AG08395 (cell line): ENCODE data around the gene TSPAN14.
"Not testable (repeated sequence)": the region's sequence is repeated elsewhere in the genome, so short reads cannot be mapped to it uniquely, and the experiment has no call there.

Source experiments
- DNase-seq: peaks from one replicate; pipeline ENCODE4 v3.0.0; 2012; ENCODE audit warnings: mixed read lengths, low spot score

The TSPAN14 gene

DNA sequence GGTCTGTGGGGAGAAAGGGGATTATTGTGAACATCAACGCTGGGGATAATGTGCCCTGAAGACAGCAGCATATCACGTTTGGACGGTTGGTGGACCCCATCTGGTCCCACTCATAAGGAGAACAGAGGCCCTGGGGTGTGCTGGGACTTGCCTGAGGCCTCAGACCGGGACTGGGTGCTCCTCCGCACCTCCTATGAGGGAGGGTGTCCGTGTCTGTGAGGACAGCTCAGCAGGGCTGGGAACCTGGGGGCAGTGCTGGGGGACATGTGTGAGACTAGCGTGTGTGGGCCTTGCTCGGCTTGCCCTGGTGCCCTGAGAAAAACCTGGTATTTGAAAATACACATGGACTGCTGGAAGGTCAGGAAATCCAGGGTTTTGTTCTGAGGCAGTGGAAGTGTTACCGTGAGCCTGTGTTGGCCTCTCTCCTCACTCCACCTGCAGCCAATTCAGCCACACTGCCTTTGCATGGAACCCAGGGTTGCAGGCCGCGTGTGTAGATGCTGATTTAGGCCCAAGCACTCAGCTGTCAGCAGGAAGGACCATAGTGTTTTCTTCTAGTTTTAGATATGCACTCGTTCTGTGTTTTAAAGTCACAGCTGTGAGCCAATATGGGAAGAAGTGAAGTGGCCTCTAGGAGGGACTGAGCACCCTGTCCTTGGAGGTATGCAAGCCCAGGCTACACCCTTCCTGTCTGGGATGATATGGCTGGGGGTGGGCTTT lies 70.2 kb downstream of the TSPAN14 start:
- DNase-seq, result no peak

DNA sequence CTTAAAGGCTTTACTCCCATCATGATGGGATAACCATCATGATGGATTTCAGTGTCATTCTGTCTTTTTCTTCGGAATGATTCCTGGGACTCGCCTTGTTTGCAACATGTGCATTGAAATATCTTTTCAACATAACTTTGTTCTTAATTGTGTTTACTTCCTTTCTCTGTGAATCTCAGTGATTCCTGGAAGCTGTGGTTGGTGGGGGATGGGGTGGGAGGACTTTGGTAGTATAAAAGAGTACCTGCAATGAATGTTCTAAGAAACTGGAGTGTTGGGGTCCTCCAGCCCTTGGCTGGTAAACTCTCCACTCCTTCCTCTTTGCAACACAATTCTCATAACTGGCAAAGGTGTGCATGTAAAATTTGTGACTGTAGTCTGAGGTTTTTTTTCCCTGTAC lies 72.1 kb downstream of the TSPAN14 start:
- DNase-seq, result no peak

DNA sequence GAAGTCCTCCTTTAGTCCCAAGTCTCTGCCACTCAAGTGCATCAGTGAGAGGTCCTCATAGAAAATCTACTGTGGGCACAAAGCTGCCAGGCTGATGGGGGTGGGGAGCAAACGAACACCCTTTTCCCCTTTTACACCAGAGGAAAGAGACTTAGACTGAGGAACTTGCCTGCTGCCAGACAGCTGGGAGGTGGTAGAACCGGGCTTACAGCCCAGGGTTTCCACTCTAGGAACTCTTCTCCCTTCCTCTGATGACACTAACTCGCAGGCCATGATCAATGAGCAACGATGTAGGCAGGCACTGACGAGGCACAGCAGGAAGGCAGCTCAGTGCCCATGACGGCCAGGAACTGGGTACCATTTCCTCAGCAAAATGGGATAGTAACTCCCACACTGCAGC lies 72.6 kb downstream of the TSPAN14 start:
- no peak for DNase-seq

DNA sequence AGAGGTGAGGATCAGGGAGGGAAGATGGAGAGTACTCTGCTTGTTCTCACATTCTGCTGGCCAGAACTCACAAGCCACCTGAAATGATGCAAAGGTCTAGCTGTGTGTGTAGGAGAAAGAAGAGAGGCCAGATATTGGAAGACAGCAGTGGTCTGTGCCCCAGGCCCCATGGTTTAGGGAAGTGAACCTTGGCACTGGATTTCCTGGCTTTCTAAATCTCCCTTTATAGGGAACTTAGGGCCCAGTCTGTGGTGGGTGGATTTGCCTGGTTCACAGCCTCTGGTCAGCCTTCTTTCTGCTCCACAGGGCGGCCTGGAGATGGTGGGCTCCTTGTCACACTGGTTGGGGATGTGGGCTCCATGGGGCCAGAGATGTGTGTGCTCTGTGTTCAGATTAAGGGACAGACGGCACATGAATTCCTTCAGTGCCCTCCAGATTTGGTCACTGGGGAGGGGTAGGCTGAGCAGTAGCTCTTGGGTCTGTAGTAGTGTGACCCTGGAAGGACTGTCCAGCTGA lies 74.1 kb downstream of the TSPAN14 start:
- no peak for DNase-seq

DNA sequence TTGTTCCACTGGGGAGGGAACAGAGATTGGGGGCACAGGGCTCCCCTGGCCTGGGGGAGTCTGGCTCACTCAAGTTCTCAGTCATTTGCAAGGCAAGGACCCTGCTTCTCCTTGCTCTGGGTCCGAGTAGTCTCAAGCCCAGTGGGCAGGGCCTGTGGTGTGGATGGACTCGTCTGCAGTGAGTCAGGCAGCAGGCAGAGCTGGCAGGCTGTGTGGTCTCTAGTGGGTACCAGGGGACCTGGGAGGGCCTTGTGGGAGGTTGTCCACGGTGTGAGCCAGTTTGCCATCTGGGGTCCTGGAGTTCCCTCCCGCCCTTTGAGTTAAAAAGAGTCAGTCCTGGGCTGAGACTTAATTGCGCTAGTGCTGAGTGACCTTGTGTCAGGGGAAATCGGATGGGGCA lies 74.8 kb downstream of the TSPAN14 start:
- no peak for DNase-seq

DNA sequence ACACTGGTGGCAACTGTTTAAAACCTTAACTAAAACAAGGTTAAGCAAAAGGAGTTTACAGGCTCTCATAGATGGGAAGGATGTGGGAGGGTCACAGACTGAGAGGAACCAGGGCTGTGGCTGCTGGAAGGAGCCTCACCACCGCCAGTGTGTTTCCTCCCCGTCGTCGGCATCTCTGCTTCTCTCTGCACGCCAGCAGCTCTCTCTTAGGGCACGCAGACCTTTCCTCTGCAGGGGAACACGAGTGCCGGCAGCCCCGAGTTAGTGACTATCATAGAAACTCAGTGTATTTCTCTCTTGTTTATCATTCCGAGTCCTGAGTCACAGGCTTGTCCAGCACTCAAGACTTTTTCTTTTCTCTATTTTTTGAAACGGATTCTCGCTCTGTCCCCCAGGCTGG lies 75.5 kb downstream of the TSPAN14 start:
- DNase-seq, result no peak

DNA sequence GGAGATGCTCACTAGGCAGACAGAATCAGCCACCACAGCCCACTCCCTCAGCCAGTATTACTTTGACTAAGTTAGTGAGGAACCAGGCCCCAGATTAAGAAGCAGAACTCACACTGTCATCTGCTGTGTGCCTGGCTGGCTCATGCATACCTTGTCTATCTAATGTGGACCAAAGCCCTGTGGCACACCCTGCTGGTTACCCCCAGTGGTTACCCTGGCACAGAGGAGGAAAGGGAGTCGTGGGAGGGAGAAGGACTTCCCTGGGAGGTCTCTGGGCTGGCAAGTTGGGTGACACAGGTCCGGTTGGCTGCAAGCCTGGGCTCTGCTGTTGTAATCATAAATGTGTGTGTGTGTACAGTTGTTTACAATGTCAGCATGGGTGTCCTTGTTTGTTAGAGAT lies 76.1 kb downstream of the TSPAN14 start:
- DNase-seq, result peak; percentile 28

DNA sequence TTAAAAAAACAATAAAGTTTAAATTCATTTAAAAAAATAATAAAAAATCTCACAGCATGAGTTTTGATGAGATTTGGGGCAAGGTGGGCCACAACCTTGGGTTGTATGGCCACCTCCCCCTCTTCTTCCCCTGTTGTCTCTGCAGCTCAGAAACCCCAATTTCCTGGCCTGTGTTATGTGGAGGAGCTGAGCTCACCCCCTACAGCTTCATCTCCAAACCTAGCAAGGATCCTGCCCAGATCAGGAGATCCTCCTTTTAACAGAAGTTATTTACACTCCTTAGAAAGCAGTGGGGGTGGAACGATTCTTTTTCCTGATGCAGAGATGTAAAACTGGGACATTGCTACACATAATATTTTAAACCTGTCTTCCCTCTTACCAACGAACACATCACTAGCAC lies 76.7 kb downstream of the TSPAN14 start:
- DNase-seq, result no peak

DNA sequence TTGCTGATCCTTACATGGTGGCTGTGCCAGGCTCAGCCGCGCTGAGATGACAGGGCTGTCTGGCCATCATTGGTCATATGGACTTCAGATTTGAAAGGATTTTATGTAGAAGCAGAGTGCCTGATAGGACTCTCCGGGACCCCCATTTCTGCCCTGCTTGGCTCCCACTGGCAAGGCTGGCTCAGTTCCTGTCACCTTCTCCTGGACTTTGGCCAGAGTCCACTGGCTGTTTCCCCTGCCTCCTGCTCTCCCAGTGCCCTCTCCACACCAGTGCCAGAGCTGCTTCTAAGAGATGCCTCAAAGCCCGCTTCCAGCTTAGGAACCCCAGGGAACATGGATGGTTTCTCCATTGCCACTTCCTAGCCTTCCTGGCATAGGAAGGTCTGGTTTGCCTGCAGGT lies 78.5 kb downstream of the TSPAN14 start:
- DNase-seq, result no peak

DNA sequence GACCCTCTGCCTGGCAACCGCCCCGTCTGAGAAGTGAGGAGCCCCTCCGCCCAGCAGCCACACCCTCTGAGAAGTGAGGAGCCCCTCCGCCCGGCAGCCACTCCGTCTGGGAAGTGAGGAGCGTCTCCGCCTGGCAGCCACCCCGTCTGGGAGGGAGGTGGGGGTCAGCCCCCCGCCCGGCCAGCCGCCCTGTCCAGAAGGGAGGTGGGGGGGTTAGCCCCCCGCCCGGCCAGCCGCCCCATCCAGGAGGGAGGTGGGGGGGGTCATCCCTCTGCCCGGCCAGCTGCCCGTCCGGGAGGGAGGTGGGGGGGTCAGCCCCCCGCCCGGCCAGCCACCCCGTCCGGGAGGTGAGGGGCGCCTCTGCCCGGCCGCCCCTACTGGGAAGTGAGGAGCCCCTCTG lies 79.9 kb downstream of the TSPAN14 start:
- not testable (repeated sequence) for DNase-seq

DNA sequence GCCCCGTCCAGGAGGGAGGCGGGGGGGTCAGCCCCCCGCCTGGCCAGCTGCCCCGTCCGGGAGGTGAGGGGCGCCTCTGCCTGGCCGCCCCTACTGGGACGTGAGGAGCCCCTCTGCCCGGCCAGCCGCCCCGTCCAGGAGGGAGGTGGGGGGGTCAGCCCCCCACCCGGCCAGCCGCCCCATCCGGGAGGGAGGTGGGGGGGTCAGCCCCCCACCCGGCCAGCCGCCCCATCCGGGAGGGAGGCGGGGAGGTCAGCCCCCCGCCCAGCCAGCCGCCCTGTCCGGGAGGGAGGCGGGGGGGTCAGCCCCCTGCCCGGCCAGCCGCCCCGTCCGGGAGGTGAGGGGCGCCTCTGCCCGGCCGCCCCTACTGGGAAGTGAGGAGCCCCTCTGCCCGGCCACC lies 80.5 kb downstream of the TSPAN14 start:
- not testable (repeated sequence) for DNase-seq

DNA sequence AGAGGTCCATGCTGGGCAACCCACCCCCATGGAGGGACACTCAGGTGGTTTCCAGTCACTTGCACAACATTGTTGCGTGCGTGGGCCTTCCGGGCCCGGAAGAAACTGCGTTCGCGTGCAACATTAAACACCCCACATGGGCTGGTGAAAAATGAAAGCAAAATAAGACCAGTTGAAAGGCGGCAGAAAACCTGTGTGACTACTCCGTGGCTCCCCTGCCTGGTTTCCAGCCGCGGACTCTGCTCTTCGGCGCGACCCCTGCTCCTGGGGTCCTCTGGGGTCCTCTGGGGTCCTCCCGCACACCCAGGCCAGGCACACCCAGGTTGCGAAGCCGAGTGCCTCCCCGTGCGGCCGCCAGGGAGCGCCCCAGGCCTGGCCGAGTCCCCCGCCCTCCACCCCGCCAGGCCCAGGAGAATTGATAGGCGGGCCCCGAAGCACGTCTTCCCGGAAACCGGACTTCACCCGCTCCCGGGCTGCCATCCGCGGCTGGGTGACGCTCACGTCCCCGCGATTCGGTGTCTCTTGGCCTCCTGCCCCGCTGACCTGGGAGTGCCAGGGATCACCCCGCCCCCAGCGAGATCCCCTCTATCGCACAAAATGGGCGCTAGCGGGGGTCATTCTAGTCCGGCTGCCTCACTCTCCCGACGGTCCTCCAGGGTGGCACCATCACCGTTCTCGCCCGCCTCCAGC lies 81.7 kb downstream of the TSPAN14 start:
- no peak for DNase-seq

DNA sequence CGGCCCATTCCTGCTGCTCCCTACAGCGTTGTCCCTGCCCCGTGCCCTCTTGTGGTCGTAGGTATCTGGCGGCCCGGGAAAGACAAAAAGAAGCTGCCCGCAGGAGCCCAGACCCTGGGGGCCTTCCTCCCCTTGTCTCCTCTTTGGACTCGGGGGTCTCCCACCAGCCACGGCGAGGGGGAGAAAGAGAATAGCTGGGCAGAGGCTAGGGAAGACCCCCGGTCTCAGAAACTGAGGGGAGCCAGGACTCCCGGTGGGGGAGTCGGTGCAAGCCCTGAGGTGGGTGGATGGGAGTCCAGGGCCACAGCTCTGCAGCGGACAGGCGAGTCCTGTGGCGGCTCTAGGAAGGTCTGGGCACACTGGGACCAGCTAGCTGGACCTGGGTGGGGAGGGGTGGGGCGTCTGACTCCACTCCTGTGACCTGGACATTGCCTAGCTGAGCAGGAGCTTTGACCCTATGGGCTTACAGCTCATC lies 82.3 kb downstream of the TSPAN14 start:
- no peak for DNase-seq

DNA sequence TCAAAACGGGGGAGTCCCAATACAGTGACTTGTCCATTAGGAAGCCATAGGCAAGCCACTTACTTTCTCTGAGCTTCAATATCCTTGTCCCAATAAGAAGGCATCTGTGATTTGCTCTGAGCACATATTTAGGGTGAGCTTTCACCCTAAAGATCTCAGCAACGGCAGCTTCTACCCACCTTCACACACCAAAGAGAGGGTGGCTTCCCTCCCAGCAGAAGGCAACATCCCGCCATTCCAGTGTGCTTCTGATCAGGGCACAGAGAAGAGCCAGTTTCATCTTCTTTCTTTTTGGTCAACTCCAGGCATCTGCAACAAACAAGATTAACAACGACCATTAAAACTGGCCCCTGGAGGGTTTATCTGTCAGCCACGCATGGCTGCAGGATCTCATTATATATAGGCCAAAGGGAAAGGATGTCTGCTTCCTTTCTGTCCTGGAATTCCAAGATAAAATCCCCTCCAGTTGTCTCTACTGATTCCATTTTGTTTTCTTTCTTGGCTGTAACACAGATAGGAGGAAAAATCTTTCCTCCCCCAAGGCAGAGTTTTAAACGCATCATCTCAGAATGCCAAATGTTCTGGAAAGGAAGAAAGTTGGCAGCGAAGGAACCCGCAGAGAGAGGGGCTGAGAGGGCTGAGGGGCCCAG lies 83.1 kb downstream of the TSPAN14 start:
- no peak for DNase-seq

DNA sequence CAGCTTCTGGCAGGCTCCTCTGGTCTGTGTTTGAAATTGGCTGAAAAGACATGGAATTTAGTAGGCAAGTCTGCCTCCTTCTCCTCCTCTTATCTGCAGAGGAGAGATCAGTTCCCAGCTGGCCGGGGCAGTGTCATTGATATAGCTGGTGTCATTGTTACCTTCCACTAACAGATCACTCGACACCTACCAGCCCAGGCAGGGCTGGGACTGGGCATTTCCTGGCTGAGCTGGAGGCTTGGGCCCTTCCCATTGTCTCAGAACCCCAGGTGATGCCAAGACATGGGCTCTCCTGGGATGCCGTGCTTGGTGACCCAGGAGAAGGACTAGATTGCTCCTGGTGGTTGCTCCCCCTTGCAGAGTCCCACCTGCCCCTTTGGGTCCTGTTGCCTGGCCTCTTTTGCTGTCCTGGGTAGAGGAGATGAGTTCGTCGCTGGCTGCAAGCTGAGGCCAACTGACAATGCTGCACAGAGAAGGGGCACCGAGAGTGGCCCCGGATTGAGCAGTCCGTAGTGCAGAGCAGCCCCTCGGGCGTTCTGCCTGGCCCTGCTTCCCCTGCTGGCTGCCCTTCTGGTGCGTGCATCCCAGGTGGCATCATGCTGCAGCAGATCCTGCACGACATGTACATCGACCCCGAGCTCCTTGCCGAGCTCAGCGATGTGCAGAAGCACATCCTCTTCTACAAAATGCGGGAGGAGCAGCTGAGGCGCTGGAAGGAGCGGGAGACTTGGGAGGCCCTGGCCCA lies 83.8 kb downstream of the TSPAN14 start, which contains the start of gene SH2D4B:
Gene SH2D4B (plus strand): TSS at position 167 of the 745 bp plus-strand sequence. CDS start 430 bp downstream, at position 597.
- no peak for DNase-seq

DNA sequence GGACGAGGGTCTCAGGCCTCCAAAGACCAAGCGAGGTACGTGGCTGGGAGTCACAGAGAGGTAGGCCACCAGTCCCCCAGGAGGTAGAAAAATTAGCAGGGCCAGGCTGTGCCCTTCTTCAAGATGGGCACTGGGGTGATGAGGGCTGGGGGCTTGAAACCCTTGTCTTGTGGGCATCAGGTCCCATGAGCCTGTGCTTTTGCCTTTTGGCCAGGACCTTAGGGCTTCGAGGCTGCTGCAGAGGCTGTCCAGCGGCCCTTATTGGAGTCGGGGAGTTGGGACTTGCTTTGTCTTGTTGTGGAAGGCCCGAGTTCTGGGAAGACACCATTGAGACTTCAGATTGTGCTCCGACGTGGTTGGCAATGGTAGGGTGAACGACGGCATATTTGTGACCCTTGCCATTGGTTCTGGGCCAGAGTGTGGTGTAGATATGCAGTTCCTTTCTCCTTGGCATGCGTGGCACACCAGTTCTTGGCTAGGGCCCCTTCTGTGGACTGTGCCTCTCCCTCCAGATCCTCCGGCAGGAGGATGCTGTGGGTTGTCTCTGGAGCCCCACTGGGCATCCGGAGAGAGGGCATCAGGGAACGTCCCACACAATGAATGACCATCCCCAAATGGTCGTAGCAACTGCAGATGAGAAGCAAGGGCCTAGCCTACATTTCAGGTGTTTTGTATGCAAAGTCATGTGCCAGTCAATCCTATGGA lies 84.5 kb downstream of the TSPAN14 start:
- DNase-seq, result no peak

DNA sequence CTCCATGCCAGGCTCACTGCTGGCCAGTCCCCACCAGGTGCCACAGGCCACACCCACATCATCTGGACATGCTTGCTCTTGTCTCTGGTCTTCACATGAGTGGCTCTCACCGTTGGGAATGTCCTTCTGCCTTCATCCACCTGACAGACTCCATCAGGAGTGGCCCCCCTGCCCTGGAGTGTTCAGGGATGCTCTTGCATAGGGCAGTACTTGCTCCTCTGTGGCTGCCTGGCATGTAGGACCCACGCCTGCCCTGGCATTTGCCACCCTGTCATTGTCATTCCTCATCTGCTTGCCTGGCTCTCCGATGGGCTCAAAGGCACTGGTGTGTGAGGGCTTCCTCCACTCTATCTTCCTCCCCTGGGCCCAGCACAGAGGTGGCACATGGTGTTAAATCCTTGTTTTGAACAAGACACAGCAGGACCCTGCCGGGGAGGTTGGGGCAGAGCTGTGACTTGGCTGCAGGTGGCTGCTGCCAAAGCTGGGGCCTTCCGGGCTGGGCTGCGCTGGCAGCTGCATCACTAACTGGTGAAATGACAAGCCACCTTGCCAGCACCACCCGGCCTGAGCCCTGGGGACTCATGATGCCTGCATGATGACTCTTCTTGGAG lies 85.4 kb downstream of the TSPAN14 start:
- DNase-seq, result no peak

DNA sequence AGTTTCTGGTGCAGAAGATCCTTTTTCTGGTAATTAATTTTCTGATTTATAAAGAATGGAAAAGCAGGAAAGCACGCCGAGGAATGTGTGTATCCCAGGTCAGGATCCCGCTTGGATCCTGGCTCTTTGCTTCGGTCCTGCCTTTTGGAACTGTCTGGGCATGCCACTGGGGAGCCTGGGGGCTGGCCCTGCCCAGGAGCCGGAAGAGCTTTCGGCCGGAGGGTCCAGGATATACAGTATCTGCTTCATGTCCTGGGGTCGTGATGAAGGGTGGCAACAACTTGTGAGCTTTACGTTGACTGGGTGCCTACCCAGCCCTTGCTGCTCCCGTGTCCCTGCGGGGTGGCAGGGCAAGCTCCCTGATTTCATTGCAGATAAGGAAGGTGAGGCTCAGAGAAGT lies 86.0 kb downstream of the TSPAN14 start:
- DNase-seq, result no peak

DNA sequence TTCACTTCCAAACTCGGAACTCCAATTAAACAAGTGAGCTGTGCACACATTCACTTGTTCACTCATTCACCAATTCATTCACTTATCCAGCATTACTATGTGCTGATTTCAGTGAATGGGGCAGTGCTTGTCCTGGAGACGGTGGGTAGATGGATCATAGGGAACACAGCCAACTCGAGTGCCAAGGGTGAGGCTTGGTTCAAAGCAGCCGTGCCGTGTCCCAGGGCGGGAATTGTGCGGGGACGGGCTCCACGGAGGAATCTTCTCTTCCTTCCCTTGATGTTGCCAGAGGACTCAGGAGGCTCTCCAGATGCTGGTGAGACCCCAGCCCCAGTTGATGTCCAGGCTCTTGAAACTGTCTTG lies 86.5 kb downstream of the TSPAN14 start:
- DNase-seq, result no peak

DNA sequence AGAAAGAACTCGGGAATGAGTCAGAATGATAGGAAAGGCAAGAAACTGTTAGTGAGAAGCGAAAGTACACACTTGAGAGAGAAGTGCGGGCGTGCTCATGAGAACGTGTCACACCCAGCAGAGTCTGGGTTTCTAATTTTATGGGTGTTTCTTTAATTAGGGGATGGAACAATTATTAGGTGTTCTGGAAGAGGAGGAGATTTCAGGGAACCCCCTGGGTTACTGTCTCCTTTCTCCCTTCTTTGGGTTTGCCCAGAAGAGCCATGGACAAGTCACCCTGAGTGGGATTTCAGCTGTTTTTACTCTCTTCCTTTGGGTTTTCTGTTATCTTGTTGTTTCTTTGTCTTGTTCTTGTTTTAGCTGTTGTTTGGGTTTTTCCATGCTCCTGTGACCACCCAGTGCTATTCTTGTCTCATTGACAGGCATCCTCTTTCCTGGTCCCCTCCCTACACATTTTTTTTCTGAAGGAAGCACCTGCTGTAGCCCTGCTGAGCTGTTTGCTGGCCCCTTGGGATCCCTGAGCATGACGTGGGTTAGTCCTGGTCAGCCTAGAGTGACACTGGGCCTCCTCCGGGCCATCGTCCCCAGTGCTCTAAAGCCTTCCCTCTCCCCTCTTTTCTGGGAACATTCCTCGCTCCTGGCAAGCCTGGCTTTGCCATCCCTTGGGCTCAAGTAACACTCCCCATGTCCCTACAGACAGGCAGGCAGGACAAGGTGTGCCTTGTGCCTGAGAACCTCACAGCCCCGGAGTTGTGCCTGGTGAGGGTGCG lies 87.1 kb downstream of the TSPAN14 start:
- DNase-seq, result no peak
